ENCODE results near the gene COL27A1.

The COL27A1 gene

GRCh38 chr9:114221706-114222465 lies 66.5 kb downstream of the COL27A1 start:
- Histone ChIP-seq H3K4me3 (ENCODE audit: low read length) (no peak overlapping the region), H3K27me3 (ENCODE audit: insufficient read depth, low read length, poor library complexity) (no peaks in the 10 kb centered on the region), H3K4me1 (ENCODE audit: control insufficient read depth, low read depth, low read length) (no peaks in the 10 kb centered on the region), H3K56ac (ENCODE audit: low read length) (no peak overlapping the region), H3K36me3 (ENCODE audit: control insufficient read depth, insufficient read depth, low read length) (no peaks in the 10 kb centered on the region), H4K5ac (ENCODE audit: low read length) (no peak overlapping the region), H2BK5ac (ENCODE audit: low read length) (no peak overlapping the region), H3K4me2 (ENCODE audit: low read length) (no peak overlapping the region), H4K8ac (ENCODE audit: low read depth, low read length) (no peak overlapping the region), H3K23ac (ENCODE audit: low read length) (no peak overlapping the region), H3K4ac (ENCODE audit: low read depth, low read length) (no peak overlapping the region), H3K18ac (ENCODE audit: low read length) (no peak overlapping the region), H3K79me2 (ENCODE audit: control insufficient read depth, insufficient read depth, low read length) (no peaks in the 10 kb centered on the region), H3K27ac (ENCODE audit: low read depth, low read length) (no peak overlapping the region), H3K9ac (ENCODE audit: low read length) (no peak overlapping the region), H2BK120ac (ENCODE audit: low read depth, low read length) (no peak overlapping the region), H2BK15ac (replicated peaks; ENCODE audit: low read depth) (no peak overlapping the region), H3K79me1 (ENCODE audit: low read length) (no peaks in the 10 kb centered on the region), H2AK5ac (ENCODE audit: low read length) (no peak overlapping the region)
- WGBS (ENCODE audit: extremely low coverage, insufficient coverage, low lambda C conversion rate): no CpG with 5 or more reads among the region's 10 CpGs
- DNase-seq: no peak

GRCh38 chr9:114223564-114224246 lies 68.4 kb downstream of the COL27A1 start:
- no peak overlapping the region for H4K8ac ChIP-seq (ENCODE audit: low read depth, low read length)
- no peak overlapping the region for H2BK5ac ChIP-seq (ENCODE audit: low read length)
- H3K56ac ChIP-seq (ENCODE audit: low read length): no peak overlapping the region
- H3K9ac ChIP-seq (ENCODE audit: low read length): no peak overlapping the region
- WGBS (ENCODE audit: extremely low coverage, insufficient coverage, low lambda C conversion rate): no CpG with 5 or more reads among the region's 4 CpGs
- no peak overlapping the region for H3K4me3 ChIP-seq (ENCODE audit: low read length)
- H3K79me1 ChIP-seq (ENCODE audit: low read length): no peaks in the 10 kb centered on the region
- H3K4me1 ChIP-seq (ENCODE audit: control insufficient read depth, low read depth, low read length): no peaks in the 10 kb centered on the region
- H3K18ac ChIP-seq (ENCODE audit: low read length): no peak overlapping the region
- no peak overlapping the region for H3K4me2 ChIP-seq (ENCODE audit: low read length)
- H4K5ac ChIP-seq (ENCODE audit: low read length): no peak overlapping the region
- H2BK120ac ChIP-seq (ENCODE audit: low read depth, low read length): no peak overlapping the region
- no peak overlapping the region for H2AK5ac ChIP-seq (ENCODE audit: low read length)
- no peak overlapping the region for H3K23ac ChIP-seq (ENCODE audit: low read length)
- H3K36me3 ChIP-seq (ENCODE audit: control insufficient read depth, insufficient read depth, low read length): no peaks in the 10 kb centered on the region
- no peak overlapping the region for H3K4ac ChIP-seq (ENCODE audit: low read depth, low read length)
- no peaks in the 10 kb centered on the region for H3K27me3 ChIP-seq (ENCODE audit: insufficient read depth, low read length, poor library complexity)
- no peak overlapping the region for H2BK15ac ChIP-seq (replicated peaks; ENCODE audit: low read depth)
- H3K27ac ChIP-seq (ENCODE audit: low read depth, low read length): peak overlapping the region; percentile 64
- no peaks in the 10 kb centered on the region for H3K79me2 ChIP-seq (ENCODE audit: control insufficient read depth, insufficient read depth, low read length)
- peak; percentile 77 for DNase-seq

GRCh38 chr9:114224247-114224610 lies 68.9 kb downstream of the COL27A1 start:
- Histone ChIP-seq H3K36me3 (ENCODE audit: control insufficient read depth, insufficient read depth, low read length) (no peaks in the 10 kb centered on the region), H2AK5ac (ENCODE audit: low read length) (no peak overlapping the region), H4K8ac (ENCODE audit: low read depth, low read length) (no peak overlapping the region), H3K18ac (ENCODE audit: low read length) (no peak overlapping the region), H3K79me2 (ENCODE audit: control insufficient read depth, insufficient read depth, low read length) (no peaks in the 10 kb centered on the region), H3K27ac (ENCODE audit: low read depth, low read length) (peak overlapping the region; percentile 64), H2BK15ac (replicated peaks; ENCODE audit: low read depth) (no peak overlapping the region), H2BK120ac (ENCODE audit: low read depth, low read length) (no peak overlapping the region), H3K4me2 (ENCODE audit: low read length) (no peak overlapping the region), H3K9ac (ENCODE audit: low read length) (no peak overlapping the region), H3K4me3 (ENCODE audit: low read length) (no peak overlapping the region), H3K56ac (ENCODE audit: low read length) (no peak overlapping the region), H3K23ac (ENCODE audit: low read length) (no peak overlapping the region), H3K4ac (ENCODE audit: low read depth, low read length) (no peak overlapping the region), H3K79me1 (ENCODE audit: low read length) (no peaks in the 10 kb centered on the region), H3K27me3 (ENCODE audit: insufficient read depth, low read length, poor library complexity) (no peaks in the 10 kb centered on the region), H3K4me1 (ENCODE audit: control insufficient read depth, low read depth, low read length) (no peaks in the 10 kb centered on the region), H2BK5ac (ENCODE audit: low read length) (no peak overlapping the region), H4K5ac (ENCODE audit: low read length) (no peak overlapping the region)
- no CpG with 5 or more reads among the region's 3 CpGs for WGBS (ENCODE audit: extremely low coverage, insufficient coverage, low lambda C conversion rate)
- DNase-seq: peak; percentile 79

- Histone ChIP-seq H3K18ac (ENCODE audit: low read length) (no peak overlapping the region), H3K36me3 (ENCODE audit: control insufficient read depth, insufficient read depth, low read length) (no peaks in the 10 kb centered on the region), H2BK120ac (ENCODE audit: low read depth, low read length) (no peak overlapping the region), H3K79me1 (ENCODE audit: low read length) (no peaks in the 10 kb centered on the region), H3K4me2 (ENCODE audit: low read length) (no peak overlapping the region), H3K23ac (ENCODE audit: low read length) (no peak overlapping the region), H3K79me2 (ENCODE audit: control insufficient read depth, insufficient read depth, low read length) (no peaks in the 10 kb centered on the region), H3K4ac (ENCODE audit: low read depth, low read length) (no peak overlapping the region), H3K9ac (ENCODE audit: low read length) (no peak overlapping the region), H4K8ac (ENCODE audit: low read depth, low read length) (no peak overlapping the region), H3K27ac (ENCODE audit: low read depth, low read length) (peak overlapping the region; percentile 19), H3K4me1 (ENCODE audit: control insufficient read depth, low read depth, low read length) (no peaks in the 10 kb centered on the region), H3K4me3 (ENCODE audit: low read length) (no peak overlapping the region), H2BK15ac (replicated peaks; ENCODE audit: low read depth) (no peak overlapping the region), H2AK5ac (ENCODE audit: low read length) (no peak overlapping the region), H3K56ac (ENCODE audit: low read length) (peak overlapping the region; percentile 37), H3K27me3 (ENCODE audit: insufficient read depth, low read length, poor library complexity) (no peaks in the 10 kb centered on the region), H2BK5ac (ENCODE audit: low read length) (no peak overlapping the region), H4K5ac (ENCODE audit: low read length) (no peak overlapping the region)
- DNase-seq: no peak
- WGBS (ENCODE audit: extremely low coverage, insufficient coverage, low lambda C conversion rate): no CpG with 5 or more reads among the region's 11 CpGs
Observed at GRCh38 chr9:114225561-114226212, 70.3 kb downstream of the COL27A1 start.

GRCh38 chr9:114226246-114227055 lies 71.1 kb downstream of the COL27A1 start:
- no peaks in the 10 kb centered on the region for H3K36me3 ChIP-seq (ENCODE audit: control insufficient read depth, insufficient read depth, low read length)
- no CpG with 5 or more reads among the region's 10 CpGs for WGBS (ENCODE audit: extremely low coverage, insufficient coverage, low lambda C conversion rate)
- H2AK5ac ChIP-seq (ENCODE audit: low read length): no peak overlapping the region
- no peak overlapping the region for H3K4ac ChIP-seq (ENCODE audit: low read depth, low read length)
- H3K9ac ChIP-seq (ENCODE audit: low read length): no peak overlapping the region
- H3K4me2 ChIP-seq (ENCODE audit: low read length): no peak overlapping the region
- DNase-seq: no peak
- no peak overlapping the region for H2BK15ac ChIP-seq (replicated peaks; ENCODE audit: low read depth)
- no peak overlapping the region for H2BK120ac ChIP-seq (ENCODE audit: low read depth, low read length)
- H4K8ac ChIP-seq (ENCODE audit: low read depth, low read length): no peak overlapping the region
- H3K4me1 ChIP-seq (ENCODE audit: control insufficient read depth, low read depth, low read length): no peaks in the 10 kb centered on the region
- H3K18ac ChIP-seq (ENCODE audit: low read length): no peak overlapping the region
- H2BK5ac ChIP-seq (ENCODE audit: low read length): no peak overlapping the region
- no peak overlapping the region for H3K56ac ChIP-seq (ENCODE audit: low read length)
- no peak overlapping the region for H4K5ac ChIP-seq (ENCODE audit: low read length)
- no peak overlapping the region for H3K23ac ChIP-seq (ENCODE audit: low read length)
- no peaks in the 10 kb centered on the region for H3K27me3 ChIP-seq (ENCODE audit: insufficient read depth, low read length, poor library complexity)
- H3K79me1 ChIP-seq (ENCODE audit: low read length): no peaks in the 10 kb centered on the region
- H3K79me2 ChIP-seq (ENCODE audit: control insufficient read depth, insufficient read depth, low read length): no peaks in the 10 kb centered on the region
- H3K27ac ChIP-seq (ENCODE audit: low read depth, low read length): no peak overlapping the region
- no peak overlapping the region for H3K4me3 ChIP-seq (ENCODE audit: low read length)
